Measurements from ENCODE around the gene CPSF3. TPM values are rescaled to one million over a fixed set of nuclear protein-coding genes. Genes with fewer than 3 reads are reported as not detected.

CPSF3 gene
- total RNA-seq, 2 donors from 2014 or later = 75.0 to 85.2 TPM

- no peak overlapping the region for H3K27ac ChIP-seq (ENCODE audit: low read depth, low read length)
- H3K27me3 ChIP-seq (ENCODE audit: control insufficient read depth, insufficient read depth, low read length, poor library complexity, severe bottlenecking) = no peaks in the 10 kb centered on the region
- H3K9ac ChIP-seq (ENCODE audit: extremely low read depth, low read length, poor library complexity, severe bottlenecking) = no peak overlapping the region
- peaks cover 9% of the 10 kb centered on the region for H3K36me3 ChIP-seq (ENCODE audit: control insufficient read depth, insufficient read depth, low read length)
- H3K36me3 Mint-ChIP-seq (ENCODE audit: low read depth) = peaks cover 3% of the 10 kb centered on the region
- H3K27me3 Mint-ChIP-seq (ENCODE audit: insufficient read depth) = no peaks in the 10 kb centered on the region
- TF ChIP-seq, protein P1, sequence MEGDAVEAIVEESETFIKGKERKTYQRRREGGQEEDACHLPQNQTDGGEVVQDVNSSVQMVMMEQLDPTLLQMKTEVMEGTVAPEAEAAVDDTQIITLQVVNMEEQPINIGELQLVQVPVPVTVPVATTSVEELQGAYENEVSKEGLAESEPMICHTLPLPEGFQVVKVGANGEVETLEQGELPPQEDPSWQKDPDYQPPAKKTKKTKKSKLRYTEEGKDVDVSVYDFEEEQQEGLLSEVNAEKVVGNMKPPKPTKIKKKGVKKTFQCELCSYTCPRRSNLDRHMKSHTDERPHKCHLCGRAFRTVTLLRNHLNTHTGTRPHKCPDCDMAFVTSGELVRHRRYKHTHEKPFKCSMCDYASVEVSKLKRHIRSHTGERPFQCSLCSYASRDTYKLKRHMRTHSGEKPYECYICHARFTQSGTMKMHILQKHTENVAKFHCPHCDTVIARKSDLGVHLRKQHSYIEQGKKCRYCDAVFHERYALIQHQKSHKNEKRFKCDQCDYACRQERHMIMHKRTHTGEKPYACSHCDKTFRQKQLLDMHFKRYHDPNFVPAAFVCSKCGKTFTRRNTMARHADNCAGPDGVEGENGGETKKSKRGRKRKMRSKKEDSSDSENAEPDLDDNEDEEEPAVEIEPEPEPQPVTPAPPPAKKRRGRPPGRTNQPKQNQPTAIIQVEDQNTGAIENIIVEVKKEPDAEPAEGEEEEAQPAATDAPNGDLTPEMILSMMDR (conservative IDR thresholded peaks at IDR 0.05) = no peak
- peaks cover 17% of the 10 kb centered on the region for H3K4me1 Mint-ChIP-seq
- no peak overlapping the region for H3K27ac Mint-ChIP-seq
- H3K9me3 ChIP-seq (ENCODE audit: control insufficient read depth, low read length) = no peaks in the 10 kb centered on the region
- peaks cover 5% of the 10 kb centered on the region for H3K4me1 ChIP-seq (ENCODE audit: control insufficient read depth, insufficient read depth, low read length)
- H3K4me3 ChIP-seq (ENCODE audit: low read length) = no peak overlapping the region
- peak; percentile 55 for DNase-seq
- H3K4me3 Mint-ChIP-seq = no peak overlapping the region
- H3K9me3 Mint-ChIP-seq = no peaks in the 10 kb centered on the region
- 91 to 97% methylated on average over 20 to 28 of the region's 28 CpGs for WGBS, 2 experiments (ENCODE audit: insufficient coverage in 1 of 2, insufficient read length in 1 of 2)
Measured at GRCh38 chr2:9388950-9389911, 34.2 kb upstream of the CPSF3 start.

- H3K27me3 Mint-ChIP-seq (ENCODE audit: insufficient read depth) = no peaks in the 10 kb centered on the region
- WGBS, 2 experiments (ENCODE audit: insufficient coverage in 1 of 2, insufficient read length in 1 of 2) = 89 to 97% methylated on average over 6 to 7 of the region's 7 CpGs
- no peak overlapping the region for H3K27ac ChIP-seq (ENCODE audit: low read depth, low read length)
- H3K9me3 Mint-ChIP-seq = no peaks in the 10 kb centered on the region
- no peaks in the 10 kb centered on the region for H3K27me3 ChIP-seq (ENCODE audit: control insufficient read depth, insufficient read depth, low read length, poor library complexity, severe bottlenecking)
- H3K36me3 ChIP-seq (ENCODE audit: control insufficient read depth, insufficient read depth, low read length) = peaks cover 9% of the 10 kb centered on the region
- no peak overlapping the region for H3K9ac ChIP-seq (ENCODE audit: extremely low read depth, low read length, poor library complexity, severe bottlenecking)
- peak; percentile 58 for DNase-seq
- H3K4me3 Mint-ChIP-seq = no peak overlapping the region
- no peaks in the 10 kb centered on the region for H3K9me3 ChIP-seq (ENCODE audit: control insufficient read depth, low read length)
- peaks cover 3% of the 10 kb centered on the region for H3K36me3 Mint-ChIP-seq (ENCODE audit: low read depth)
- H3K4me1 Mint-ChIP-seq = peaks cover 17% of the 10 kb centered on the region
- TF ChIP-seq, protein P1 (conservative IDR thresholded peaks at IDR 0.05) = no peak
- H3K4me1 ChIP-seq (ENCODE audit: control insufficient read depth, insufficient read depth, low read length) = peaks cover 5% of the 10 kb centered on the region
- H3K4me3 ChIP-seq (ENCODE audit: low read length) = no peak overlapping the region
- H3K27ac Mint-ChIP-seq = no peak overlapping the region
Measured at GRCh38 chr2:9390151-9390850, 33.2 kb upstream of the CPSF3 start.

GRCh38 chr2:9390991-9391390 lies 32.5 kb upstream of the CPSF3 start:
- Histone ChIP-seq H3K27ac (ENCODE audit: low read depth, low read length) (no peak overlapping the region), H3K9ac (ENCODE audit: extremely low read depth, low read length, poor library complexity, severe bottlenecking) (no peak overlapping the region), H3K27me3 (ENCODE audit: control insufficient read depth, insufficient read depth, low read length, poor library complexity, severe bottlenecking) (no peaks in the 10 kb centered on the region), H3K9me3 (ENCODE audit: control insufficient read depth, low read length) (no peaks in the 10 kb centered on the region), H3K36me3 (ENCODE audit: control insufficient read depth, insufficient read depth, low read length) (peaks cover 9% of the 10 kb centered on the region), H3K4me1 (ENCODE audit: control insufficient read depth, insufficient read depth, low read length) (peaks cover 5% of the 10 kb centered on the region), H3K4me3 (ENCODE audit: low read length) (no peak overlapping the region)
- H3K36me3 Mint-ChIP-seq (ENCODE audit: low read depth) = peaks cover 3% of the 10 kb centered on the region
- H3K27me3 Mint-ChIP-seq (ENCODE audit: insufficient read depth) = no peaks in the 10 kb centered on the region
- WGBS, 2 experiments (ENCODE audit: insufficient coverage in 1 of 2, insufficient read length in 1 of 2) = 94% methylated on average over 16 to 19 of the region's 19 CpGs
- TF ChIP-seq, protein P1 (conservative IDR thresholded peaks at IDR 0.05) = no peak
- H3K9me3 Mint-ChIP-seq = no peaks in the 10 kb centered on the region
- no peak overlapping the region for H3K27ac Mint-ChIP-seq
- H3K4me1 Mint-ChIP-seq = peaks cover 17% of the 10 kb centered on the region
- H3K4me3 Mint-ChIP-seq = no peak overlapping the region
- DNase-seq = peak; percentile 31

Measured in endodermal cell (in vitro differentiated cells).